ENCODE results near the gene ATXN7L1.

GRCh38 chr7:105866102-105866801, 10.1 kb downstream of the ATXN7L1 start:
- TF ChIP-seq SP1 (IDR thresholded peaks at IDR 0.05) (no peak), NFRKB (IDR thresholded peaks at IDR 0.05) (no peak), FOXM1 (IDR thresholded peaks at IDR 0.05; ENCODE audit: borderline replicate concordance) (no peak), LEF1 (IDR thresholded peaks at IDR 0.05; ENCODE audit: borderline replicate concordance) (no peak), FOXK2 (IDR thresholded peaks at IDR 0.05) (no peak)

All from HEK293T (cell line).